Measurements from ENCODE around the gene PTPRR. TPM values are rescaled to one million over a fixed set of nuclear protein-coding genes. Genes with fewer than 3 reads are reported as not detected.
A peak's percentile ranks its signal among the peaks of the same experiment; 100 is the strongest.

PTPRR gene
- total and polyA plus RNA-seq, 2 of the 4 experiments (the other 2 are of a cell fraction): 0.18 to 0.21 TPM

GRCh38 chr12:70598467-70599193 lies 321.9 kb downstream of the PTPRR start:
- CTCF ChIA-PET: interaction anchor here (0.8 to 1.3 kb wide), 2 partner anchors 9 to 95 kb away, joined by 3 to 4 read pairs; no protein-coding TSS in a partner anchor
- no TSS peak for BruUV-seq (replicated peaks)

More at GRCh38 chr12:70598467-70599193, 321.9 kb downstream of the PTPRR start:
- DNase-seq: no peak
- no peaks in the 10 kb centered on the region for H3K27me3 ChIP-seq (ENCODE audit: control insufficient read depth, insufficient read depth, low read length)
- no peak overlapping the region for H2BK5ac ChIP-seq (ENCODE audit: low read depth, low read length, poor library complexity, severe bottlenecking)
- H2BK20ac ChIP-seq (ENCODE audit: low read depth, low read length): no peak overlapping the region
- H3K36me3 ChIP-seq (ENCODE audit: control insufficient read depth, insufficient read depth, low read length): no peaks in the 10 kb centered on the region
- no peak overlapping the region for H3K9ac ChIP-seq (ENCODE audit: low read depth, low read length)
- H3K14ac ChIP-seq (replicated peaks; ENCODE audit: low read depth, low read length): no peak overlapping the region
- dilution Hi-C loops (cut with HindIII; ENCODE audit: low sequenced_read_pairs, unreplicated experiment): no loop called here
- no peak overlapping the region for H2AFZ ChIP-seq (replicated peaks; ENCODE audit: low read length, poor library complexity)
- no CpG with 5 or more reads among the region's 4 CpGs for WGBS, 2 experiments (ENCODE audit: extremely low coverage in 2 of 2, insufficient read length in 1 of 2)
- H3K18ac ChIP-seq (ENCODE audit: low read depth, low read length): no peak overlapping the region
- H3K4me3 ChIP-seq (ENCODE audit: insufficient read depth, low read depth, low read length): no peak overlapping the region
- no peak overlapping the region for H2AK5ac ChIP-seq (ENCODE audit: low read depth, low read length)
- H3K27ac ChIP-seq (ENCODE audit: insufficient read depth, low read length): no peak overlapping the region
- no peak overlapping the region for H2BK120ac ChIP-seq (ENCODE audit: low read depth, low read length)
- no peaks in the 10 kb centered on the region for H3K79me1 ChIP-seq (ENCODE audit: low read depth in 1 of 2, low read length in 2 of 2)
- ATAC-seq (ENCODE audit: low read depth): no peak
- H4K20me1 ChIP-seq (ENCODE audit: insufficient read depth, low read length): no peaks in the 10 kb centered on the region
- no peaks in the 10 kb centered on the region for H3K4me1 ChIP-seq (ENCODE audit: control insufficient read depth, insufficient read depth, low read length)
- H3K4ac ChIP-seq (ENCODE audit: low read depth, low read length): no peak overlapping the region
- no peak overlapping the region for H4K8ac ChIP-seq (ENCODE audit: low read depth in 2 of 2, low read length in 2 of 2)
- intact Hi-C loops (cut with micrococcal nuclease): loop anchor here (10.0 kb wide), 1 partner anchor 416 kb away; no protein-coding TSS in a partner anchor
- no peak overlapping the region for H4K5ac ChIP-seq (ENCODE audit: low read depth, low read length)
- H3K56ac ChIP-seq (ENCODE audit: extremely low read depth, insufficient read depth, low read length): no peak overlapping the region
- POLR2A ChIA-PET (ENCODE audit: unreplicated experiment): no interaction called here
- no peak overlapping the region for H2BK15ac ChIP-seq (ENCODE audit: low read depth, low read length)
- no peaks in the 10 kb centered on the region for H3K9me3 ChIP-seq (ENCODE audit: control insufficient read depth, insufficient read depth, low read length)
- H4K91ac ChIP-seq (ENCODE audit: insufficient read depth, low read depth, low read length): no peak overlapping the region
- H2AK9ac ChIP-seq (replicated peaks; ENCODE audit: low read depth, low read length, poor library complexity): no peak overlapping the region
- TF ChIP-seq NFE2L2 (IDR thresholded peaks at IDR 0.05; ENCODE audit: low read depth, low read length): no peak
- no peak for TF ChIP-seq CEBPB (IDR thresholded peaks at IDR 0.05; ENCODE audit: low read depth, low read length)
- peak; percentile 58; the same call in 1 of the 2 replicates for TF ChIP-seq MAFK (IDR thresholded peaks at IDR 0.05; ENCODE audit: low read depth, low read length)
- in situ Hi-C loops (cut with MboI; ENCODE audit: low sequenced_read_pairs): no loop called here
- H3K9me1 ChIP-seq (ENCODE audit: insufficient read depth, low read length): no peaks in the 10 kb centered on the region
- no peak overlapping the region for H3K23ac ChIP-seq (ENCODE audit: low read depth, low read length)
- no peak overlapping the region for H3K4me2 ChIP-seq (ENCODE audit: low read depth, low read length)

All from IMR-90 (cell line).